Measurements from ENCODE around the gene USP7.

- TF ChIP-seq CTCF (IDR thresholded peaks at IDR 0.05; ENCODE audit: low read length) (no peak), EZH2 (optimal IDR thresholded peaks at IDR 0.05; ENCODE audit: low read depth, low read length) (no peak), EZH2phosphoT487 (IDR thresholded peaks at IDR 0.05; ENCODE audit: low read length) (no peak)
Observed at GRCh38 chr16:8867216-8867931, 96.3 kb downstream of the USP7 start.
